Activated CD4-positive, alpha-beta T cell treated with anti-CD3 and anti-CD28 coated beads, Interleukin-2, amount 10 ng/mL, durations not matched to agents 7 days and 5 days (primary cell): ENCODE measurements around the gene TSBP1. TPM values are rescaled to one million over a fixed set of nuclear protein-coding genes. Genes with fewer than 3 reads are reported as not detected.
A peak's percentile ranks its signal among the peaks of the same experiment; 100 is the strongest.

Experiments
- CTCF ChIA-PET: fragments of 350-600 bp; sonication (Branson Sonifier 250); formaldehyde crosslinking; loops from one replicate; lab custom pipeline; 2021; ENCODE audit warnings: antibody characterized with exemption; lab: Charles Lee
- POLR2A ChIA-PET: fragments of 350-600 bp; sonication (Branson Sonifier 250); formaldehyde crosslinking; loops from one replicate; lab custom pipeline; 2021; ENCODE audit warnings: antibody characterized with exemption; lab: Charles Lee
- DNase-seq: peaks from one replicate; pipeline ENCODE4 v3.0.0-alpha.2; 2020
- H3K27ac Mint-ChIP-seq: one replicate; pipeline ENCODE4 v1.8.0; 2021; ENCODE audit warnings: mild to moderate bottlenecking, moderate library complexity, mixed read lengths
- H3K27me3 Mint-ChIP-seq: one replicate; pipeline ENCODE4 v1.8.0; 2021; ENCODE audit warnings: mixed read lengths
- H3K36me3 Mint-ChIP-seq: one replicate; pipeline ENCODE4 v1.8.0; 2021; ENCODE audit warnings: low read depth, mixed read lengths
- H3K4me1 Mint-ChIP-seq: one replicate; pipeline ENCODE4 v1.8.0; 2021; ENCODE audit warnings: mixed read lengths
- H3K4me3 Mint-ChIP-seq: one replicate; pipeline ENCODE4 v1.8.0; 2021; ENCODE audit warnings: mild to moderate bottlenecking, moderate library complexity, mixed read lengths
- H3K9me3 Mint-ChIP-seq: one replicate; pipeline ENCODE4 v1.8.0; 2021; ENCODE audit warnings: mixed read lengths
- total RNA-seq, 2 experiments: library from RNA; stranded (reverse); gene quantifications; one replicate each; pipeline ENCODE4 v1.2.3, GENCODE V29; 2021

The TSBP1 gene
- total RNA-seq, 2 experiments from 2014 or later, result not detected

- Mint-ChIP-seq H3K4me1 (peaks cover 35% of the 10 kb centered on the region), H3K36me3 (peaks cover 2% of the 10 kb centered on the region), H3K27ac (no peak overlapping the region), H3K27me3 (peaks cover 18% of the 10 kb centered on the region), H3K4me3 (no peak overlapping the region), H3K9me3 (peaks cover 2% of the 10 kb centered on the region)
- DNase-seq, result no peak
- ChIA-PET POLR2A (no interaction called here), CTCF (interaction anchor here (0.5 to 1.3 kb wide), 3 partner anchors 9 to 1027 kb away, joined by 3 read pairs; no protein-coding TSS in a partner anchor)
These were observed 116.9 kb downstream of the TSBP1 start for GRCh38 chr6:32254761-32255198.

- Mint-ChIP-seq H3K9me3 (peaks cover 3% of the 10 kb centered on the region), H3K27me3 (peaks cover 9% of the 10 kb centered on the region), H3K4me1 (peaks cover 35% of the 10 kb centered on the region), H3K4me3 (no peak overlapping the region), H3K27ac (no peak overlapping the region), H3K36me3 (no peaks in the 10 kb centered on the region)
- DNase-seq, result no peak
- CTCF ChIA-PET, result interaction anchor here (0.6 to 0.8 kb wide), 2 partner anchors 25 to 91 kb away, joined by 3 to 4 read pairs; no protein-coding TSS in a partner anchor
- POLR2A ChIA-PET, result interaction anchor here (0.6 kb wide), 1 partner anchor 94 kb away, joined by 3 read pairs; no protein-coding TSS in a partner anchor
These were observed 119.2 kb downstream of the TSBP1 start for GRCh38 chr6:32252331-32253009.

GRCh38 chr6:32249262-32249661, 122.4 kb downstream of the TSBP1 start:
- peaks cover 7% of the 10 kb centered on the region for H3K27me3 Mint-ChIP-seq
- ChIA-PET CTCF (interaction anchor here (0.7 to 1.1 kb wide), 3 partner anchors 15 to 202 kb away, joined by 3 read pairs; no protein-coding TSS in a partner anchor), POLR2A (no interaction called here)
- no peaks in the 10 kb centered on the region for H3K36me3 Mint-ChIP-seq
- peaks cover 26% of the 10 kb centered on the region for H3K4me1 Mint-ChIP-seq
- DNase-seq, result no peak
- H3K4me3 Mint-ChIP-seq, result no peak overlapping the region
- H3K9me3 Mint-ChIP-seq, result peaks cover 3% of the 10 kb centered on the region
- H3K27ac Mint-ChIP-seq, result no peak overlapping the region

GRCh38 chr6:32247401-32247800, 124.3 kb downstream of the TSBP1 start:
- H3K9me3 Mint-ChIP-seq, result peaks cover 3% of the 10 kb centered on the region
- peaks cover 6% of the 10 kb centered on the region for H3K27me3 Mint-ChIP-seq
- no peaks in the 10 kb centered on the region for H3K36me3 Mint-ChIP-seq
- H3K4me3 Mint-ChIP-seq, result no peak overlapping the region
- ChIA-PET POLR2A (no interaction called here), CTCF (no interaction called here)
- DNase-seq, result no peak
- peaks cover 16% of the 10 kb centered on the region for H3K4me1 Mint-ChIP-seq
- H3K27ac Mint-ChIP-seq, result no peak overlapping the region

GRCh38 chr6:32244946-32245398, 126.7 kb downstream of the TSBP1 start:
- CTCF ChIA-PET, result interaction anchor here (0.7 kb wide), 1 partner anchor 51 kb away, joined by 3 read pairs; no protein-coding TSS in a partner anchor
- Mint-ChIP-seq H3K27ac (no peak overlapping the region), H3K36me3 (no peaks in the 10 kb centered on the region), H3K4me3 (no peak overlapping the region), H3K27me3 (peaks cover 6% of the 10 kb centered on the region), H3K9me3 (peaks cover 3% of the 10 kb centered on the region), H3K4me1 (peaks cover 24% of the 10 kb centered on the region)
- POLR2A ChIA-PET, result no interaction called here
- DNase-seq, result peak; percentile 70

- Mint-ChIP-seq H3K27ac (no peak overlapping the region), H3K4me3 (no peak overlapping the region), H3K27me3 (peaks cover 6% of the 10 kb centered on the region), H3K36me3 (no peaks in the 10 kb centered on the region), H3K4me1 (peaks cover 26% of the 10 kb centered on the region), H3K9me3 (peaks cover 3% of the 10 kb centered on the region)
- ChIA-PET POLR2A (no interaction called here), CTCF (no interaction called here)
- no peak for DNase-seq
These were observed 127.4 kb downstream of the TSBP1 start for GRCh38 chr6:32244270-32244669.

Other genes starting within 250 kb of the TSBP1 start
- gene ATF6B, start 243.7 kb downstream of the TSBP1 start, total RNA-seq, result 100 to 1,000 TPM; 141 to 142 TPM
- 1 to 10 TPM; 6.6 to 7.8 TPM for gene FKBPL, start 241.6 kb downstream of the TSBP1 start, total RNA-seq
- under 1 TPM; 0.17 to 0.23 TPM for gene PRRT1, start 220.0 kb downstream of the TSBP1 start, total RNA-seq
- 1 to 10 TPM; 8.3 to 9.2 TPM for gene PPT2, start 217.8 kb downstream of the TSBP1 start, total RNA-seq
- gene EGFL8, start 207.3 kb downstream of the TSBP1 start, total RNA-seq, result 1 to 10 TPM; 6.0 to 8.6 TPM
- gene AGPAT1, start 195.8 kb downstream of the TSBP1 start, total RNA-seq, result 10 to 100 TPM; 47.3 to 52.0 TPM
- gene RNF5, start 193.5 kb downstream of the TSBP1 start, total RNA-seq, result 10 to 100 TPM; 39.8 to 49.7 TPM
- gene AGER, start 187.7 kb downstream of the TSBP1 start, total RNA-seq, result 10 to 100 TPM; 45.4 to 47.1 TPM
- gene PBX2, start 181.7 kb downstream of the TSBP1 start, total RNA-seq, result 10 to 100 TPM; 98.2 to 98.4 TPM
- 100 to 1,000 TPM; 274 to 282 TPM for gene GPSM3, start 179.3 kb downstream of the TSBP1 start, total RNA-seq
- gene NOTCH4, start 147.8 kb downstream of the TSBP1 start, total RNA-seq, result under 1 TPM; 0.20 to 0.27 TPM
- gene BTNL2, start 35.3 kb upstream of the TSBP1 start, total RNA-seq, result not detected
- 10 to 100 TPM; 58.8 to 73.7 TPM for gene HLA-DRA, start 68.0 kb upstream of the TSBP1 start, total RNA-seq
- 10 to 100 TPM; 27.9 to 29.2 TPM for gene HLA-DRB5, start 158.4 kb upstream of the TSBP1 start, total RNA-seq
- 10 to 100 TPM; 51.4 to 55.9 TPM for gene HLA-DRB1, start 217.9 kb upstream of the TSBP1 start, total RNA-seq